DMS114 treated with DMSO at 0.1 percent for 48 hours (cell line): ENCODE results near the gene SULT1A2.
"Not testable (repeated sequence)": the region's sequence is repeated elsewhere in the genome, so short reads cannot be mapped to it uniquely, and the experiment has no call there.

ENCODE experiments used
- DNase-seq: peaks from one replicate; lab custom pipeline; 2025; ENCODE audit not compliant: unreplicated experiment; lab: John Stamatoyannopoulos, UW

Gene SULT1A2

DNA sequence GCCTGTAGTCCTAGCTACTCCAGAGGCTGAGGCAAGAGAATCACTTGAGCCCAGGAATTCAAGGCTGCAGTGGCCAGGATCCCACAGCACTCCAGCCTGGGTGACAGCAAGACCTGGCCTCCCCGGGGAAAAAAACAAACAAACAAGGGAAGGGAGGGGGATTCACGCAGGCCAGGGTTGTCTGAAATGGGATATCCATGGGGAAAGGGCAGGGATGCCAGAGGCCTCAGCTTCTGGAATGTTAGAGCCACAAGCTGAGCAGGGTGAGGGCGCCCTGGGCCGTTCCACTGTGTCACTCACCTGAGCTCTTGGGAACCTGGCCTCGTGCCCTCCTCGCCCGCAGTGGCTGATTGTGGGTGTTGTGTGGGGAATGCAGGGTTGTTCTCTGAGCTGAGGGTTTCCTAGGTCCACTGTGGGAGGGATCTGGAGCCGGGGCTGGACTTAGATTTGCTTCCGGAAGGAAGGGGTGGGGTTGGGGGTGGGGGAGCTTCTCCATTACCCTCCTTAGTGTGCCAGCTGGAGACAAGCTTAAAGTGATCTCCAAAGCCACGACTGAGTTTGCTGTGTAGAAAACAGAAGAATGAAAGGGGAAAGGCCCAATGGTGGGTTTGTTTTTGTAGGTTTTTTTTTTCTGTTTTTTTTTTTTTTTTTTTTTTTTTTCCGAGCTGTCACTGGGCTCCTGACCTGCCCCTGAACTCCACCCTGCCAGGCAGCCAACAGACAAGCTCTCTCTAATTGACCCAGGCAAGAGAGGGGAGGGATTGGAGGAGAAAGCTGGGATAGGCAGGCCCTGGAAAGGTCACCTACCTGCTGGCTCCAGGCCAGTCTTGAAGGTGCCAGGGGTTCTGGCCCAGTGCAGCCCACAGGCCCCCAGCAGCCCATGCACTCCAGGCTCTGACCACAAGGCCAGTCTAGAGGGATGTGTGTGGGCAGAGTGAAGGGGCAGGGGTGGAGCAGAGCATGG is 13.1 kb upstream of the SULT1A2 start, which contains the start of gene SULT1A1:
TSS of gene SULT1A1 (minus strand) at position 414 of the 964 bp plus-strand sequence. CDS start 1,189 bp downstream, outside the sequence.
- no peak for DNase-seq

DNA sequence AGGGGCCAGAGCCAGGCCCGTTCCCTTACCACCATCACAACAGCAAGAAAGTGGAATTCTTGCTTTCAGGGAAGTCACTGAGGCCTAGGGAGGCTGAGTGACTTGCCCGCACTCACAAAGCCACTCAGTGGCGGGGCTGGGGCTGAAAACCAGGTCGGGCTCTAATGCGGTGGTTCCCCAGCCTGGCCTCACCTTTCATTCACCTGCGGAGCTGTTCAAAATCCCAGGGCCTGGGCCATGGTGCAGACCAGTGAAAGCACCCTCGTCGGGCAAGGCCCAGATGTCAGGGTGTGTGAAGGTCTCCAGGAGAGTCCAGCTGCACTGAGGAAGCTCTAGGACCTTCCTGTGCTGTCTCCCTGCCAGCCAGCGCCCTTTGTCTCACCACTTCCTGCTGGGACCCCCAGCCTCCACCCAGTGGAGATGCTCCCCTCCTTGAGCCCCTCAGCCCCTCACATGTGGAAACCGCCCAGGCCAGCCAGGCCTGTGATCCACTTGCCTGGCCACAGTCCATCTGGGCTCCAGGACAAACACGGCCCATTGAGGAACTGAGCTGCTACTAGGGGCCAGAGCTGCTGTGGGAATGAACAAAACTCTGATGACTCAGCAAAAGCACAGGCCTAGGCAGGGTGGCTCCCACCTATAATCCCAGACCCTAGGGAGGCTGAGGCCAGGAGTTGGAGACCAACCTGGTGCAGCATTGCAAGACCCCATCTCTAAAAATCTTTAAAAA is 12.2 kb upstream of the SULT1A2 start:
- not testable (repeated sequence) for DNase-seq

DNA sequence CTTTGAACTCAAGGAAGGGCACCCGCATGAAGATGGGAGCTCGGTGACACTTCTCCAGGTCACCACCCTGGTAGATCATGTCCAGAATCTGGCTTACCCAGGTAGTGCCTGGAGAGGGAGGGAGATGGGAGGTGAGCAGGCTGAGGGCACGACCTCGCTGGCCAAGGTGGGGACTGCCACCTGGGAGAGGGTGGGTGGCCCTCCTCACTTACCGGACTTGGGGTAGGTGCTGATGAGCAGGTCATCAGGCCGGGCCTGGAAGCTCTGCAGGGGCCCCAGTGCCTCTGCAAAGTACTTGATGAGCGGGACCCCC is 11.6 kb upstream of the SULT1A2 start:
- DNase-seq, result not testable (repeated sequence)

DNA sequence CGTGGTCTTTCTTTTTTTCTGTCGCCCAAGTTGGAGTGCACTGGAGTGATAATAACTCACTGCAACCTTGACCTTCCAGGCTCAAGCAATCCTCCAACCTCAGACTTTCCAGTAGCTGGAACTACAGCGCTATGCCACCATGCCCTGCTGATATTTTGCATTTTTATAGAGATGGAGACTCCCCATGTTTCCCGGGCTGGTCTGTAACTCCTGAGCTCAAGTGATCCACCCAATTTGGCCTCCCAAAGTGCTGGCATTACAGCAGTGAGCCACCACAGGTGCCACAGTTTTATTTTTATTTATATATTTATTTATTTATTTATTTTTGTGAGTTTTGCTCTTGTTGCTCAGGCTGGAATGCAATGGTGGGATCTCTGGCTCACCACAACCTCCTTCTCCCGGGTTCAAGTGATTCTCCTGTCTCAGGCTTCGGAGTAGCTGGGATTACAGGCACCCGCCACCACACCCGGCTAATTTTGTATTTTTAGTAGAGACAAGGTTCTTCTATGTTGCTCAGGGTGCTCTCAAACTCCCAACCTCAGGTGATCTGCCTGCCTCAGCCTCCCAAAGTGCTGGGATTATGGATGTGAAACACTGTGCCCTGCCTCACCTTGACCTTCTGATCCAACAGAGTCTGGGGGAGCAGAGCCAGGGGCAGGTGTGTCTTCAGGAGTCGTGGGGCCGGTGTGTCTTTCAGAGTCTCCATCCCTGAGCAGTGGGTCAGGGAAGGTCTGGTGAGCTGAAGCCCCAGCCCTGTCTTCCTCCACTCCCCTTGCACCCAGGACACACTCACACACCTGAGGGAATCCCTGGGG is 11.0 kb upstream of the SULT1A2 start:
- DNase-seq, result not testable (repeated sequence)

DNA sequence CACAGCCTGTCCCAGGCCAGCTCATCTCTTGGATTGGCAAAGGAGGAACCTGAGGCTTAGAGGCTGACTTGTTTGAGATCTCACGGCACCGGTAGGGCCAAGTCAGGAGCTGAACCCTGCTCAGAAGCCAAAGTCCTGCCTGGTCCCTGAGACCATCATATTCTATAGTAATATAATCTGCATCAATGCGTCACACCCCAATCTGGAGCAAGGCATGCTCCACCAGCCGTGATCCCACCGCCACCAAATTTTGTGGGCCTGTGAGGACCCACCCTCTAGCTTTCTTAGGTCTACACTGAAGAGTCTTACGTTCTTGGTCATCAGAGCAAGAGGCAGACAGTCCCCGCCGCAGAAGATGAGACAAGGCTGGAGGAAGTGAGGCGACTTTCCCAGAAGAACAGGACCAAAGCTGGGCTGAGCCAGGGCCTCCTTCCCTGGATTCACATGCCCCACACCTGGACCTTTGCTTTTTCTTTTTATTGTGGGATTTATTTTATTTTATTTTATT is 10.3 kb upstream of the SULT1A2 start:
- DNase-seq, result no peak

DNA sequence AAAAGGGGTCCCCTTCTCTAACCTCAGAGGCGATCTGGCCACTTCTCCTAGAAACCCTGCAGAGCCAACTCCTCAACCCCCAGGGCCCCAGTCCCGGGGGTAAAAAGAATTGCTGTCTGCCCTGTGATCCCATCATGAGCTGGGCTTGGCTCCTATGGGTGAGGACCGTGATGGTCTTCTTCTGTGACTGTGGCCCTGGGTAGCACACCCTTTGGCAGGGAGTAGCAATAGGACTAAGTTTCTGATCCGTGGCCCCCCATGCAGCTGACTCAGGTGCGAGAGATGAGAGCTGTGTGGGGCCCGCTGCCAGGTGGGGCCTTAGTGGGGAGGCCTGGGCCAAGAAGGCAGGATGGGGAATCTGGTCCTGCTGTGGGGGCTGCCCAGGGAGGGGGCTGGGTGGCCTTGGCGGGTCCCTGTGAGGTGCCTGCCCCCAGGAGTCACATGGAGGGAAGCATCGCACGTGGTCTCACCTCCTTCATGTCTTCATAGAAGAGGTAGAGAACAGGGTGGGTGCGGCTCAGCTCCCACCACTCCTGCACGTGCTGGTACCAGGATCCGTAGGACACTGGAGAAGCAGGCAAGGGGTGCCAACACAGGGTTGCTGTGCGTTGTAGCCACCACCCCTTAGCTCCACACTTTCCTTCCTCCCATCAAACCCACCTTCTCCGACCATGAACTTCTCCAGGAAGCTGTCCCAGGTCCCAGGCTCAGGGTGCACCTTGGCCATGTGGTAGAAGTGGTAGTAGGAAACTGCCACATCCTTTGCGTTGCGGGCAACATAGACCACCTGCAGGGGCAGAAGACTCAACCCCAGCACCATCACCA is 9.7 kb upstream of the SULT1A2 start:
- no peak for DNase-seq

DNA sequence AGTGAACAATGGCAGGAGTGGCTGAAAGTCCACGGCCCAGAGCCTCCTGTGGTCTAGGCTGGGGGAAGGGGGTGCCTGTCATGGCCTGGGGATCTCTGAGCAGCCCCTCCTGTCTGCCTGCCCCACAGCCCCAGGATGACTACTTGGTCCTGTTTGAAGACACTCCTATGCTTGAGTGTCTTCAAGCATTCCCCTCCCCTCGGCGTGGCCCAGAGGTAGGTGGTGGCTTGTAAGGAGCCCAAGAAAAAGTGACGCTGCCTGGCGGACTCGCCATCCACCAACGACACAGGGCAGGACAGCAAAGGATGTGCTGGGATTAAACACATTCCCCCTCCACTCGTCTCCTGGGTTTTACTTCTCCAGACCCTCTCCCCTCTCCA is 7.3 kb upstream of the SULT1A2 start:
- no peak for DNase-seq

DNA sequence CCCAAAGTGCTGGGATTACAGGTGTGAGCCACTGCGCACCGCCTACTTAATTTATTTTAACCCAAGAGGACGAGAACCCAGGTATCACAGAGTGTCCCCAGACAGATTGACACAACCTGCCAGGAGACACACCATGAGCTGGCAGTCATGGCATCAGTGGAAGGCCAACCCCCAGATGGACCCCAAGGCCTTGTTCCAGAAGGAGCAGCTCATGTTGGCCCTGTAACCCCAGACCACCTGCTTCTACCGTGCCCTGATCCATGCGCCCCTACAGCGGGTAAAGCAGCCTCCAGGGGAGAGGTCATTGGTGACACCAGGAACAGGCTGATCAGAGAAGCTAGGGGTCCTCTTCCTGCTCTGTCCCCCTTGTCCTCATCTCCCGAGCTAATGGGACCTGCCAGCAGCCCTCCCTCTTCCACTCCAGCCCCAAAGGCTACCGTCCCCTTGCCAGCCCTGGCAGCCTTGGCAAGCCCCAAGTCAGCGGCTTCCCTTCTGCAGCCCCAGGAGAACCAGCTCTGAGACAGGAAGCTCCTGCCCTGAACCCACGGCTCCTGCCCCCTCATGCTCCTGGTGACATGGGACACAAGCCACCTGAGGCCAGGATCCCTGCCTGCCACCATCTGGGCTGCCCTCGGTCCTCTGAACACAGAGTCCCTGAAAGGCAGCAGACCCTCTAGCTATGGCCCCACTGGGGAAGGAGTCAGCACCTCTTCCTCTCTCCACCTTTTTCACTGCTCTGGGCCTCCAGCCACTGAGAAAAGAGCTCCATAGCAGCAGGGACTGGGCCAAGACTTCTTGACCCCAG is 6.7 kb upstream of the SULT1A2 start:
- no peak for DNase-seq

DNA sequence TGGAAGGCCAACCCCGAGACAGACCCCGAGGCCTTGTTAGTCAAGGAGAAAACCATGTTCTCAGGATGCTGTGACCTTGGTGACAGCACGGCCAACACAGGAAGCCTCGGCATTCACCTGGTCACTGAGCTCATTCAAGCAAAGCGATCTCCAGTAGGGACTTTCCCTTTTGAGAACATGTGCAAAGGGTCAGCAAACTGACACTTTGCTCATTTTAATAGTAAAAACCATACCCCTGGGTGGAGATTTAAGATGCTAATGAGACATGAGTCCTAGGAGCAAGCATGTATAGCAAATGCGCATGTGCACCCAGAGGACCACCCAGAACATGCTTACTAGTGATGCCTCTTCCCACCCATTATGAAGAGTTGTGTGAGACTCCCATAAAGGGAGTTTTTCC is 5.7 kb upstream of the SULT1A2 start:
- DNase-seq, result no peak

DNA sequence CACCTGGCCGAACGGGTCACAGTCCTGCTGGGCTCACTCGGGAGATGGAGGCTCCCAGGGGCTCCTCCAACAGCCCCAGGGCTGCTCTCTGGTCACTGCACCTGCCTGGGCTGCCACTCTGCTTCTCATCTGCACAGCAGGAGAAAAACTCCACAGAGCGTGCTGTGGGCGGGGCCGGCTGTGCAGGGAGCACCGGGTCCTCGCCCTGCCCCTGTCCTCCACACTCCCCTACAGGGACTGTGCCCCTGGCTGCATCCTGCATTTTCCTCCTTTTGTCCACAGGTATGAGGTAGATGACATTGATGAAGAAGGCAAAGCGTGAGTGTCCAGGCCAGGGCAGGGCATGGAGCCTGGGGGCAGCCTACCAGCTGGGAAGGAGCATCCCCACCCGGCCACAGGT is 5.2 kb upstream of the SULT1A2 start:
- DNase-seq, result not testable (repeated sequence)

DNA sequence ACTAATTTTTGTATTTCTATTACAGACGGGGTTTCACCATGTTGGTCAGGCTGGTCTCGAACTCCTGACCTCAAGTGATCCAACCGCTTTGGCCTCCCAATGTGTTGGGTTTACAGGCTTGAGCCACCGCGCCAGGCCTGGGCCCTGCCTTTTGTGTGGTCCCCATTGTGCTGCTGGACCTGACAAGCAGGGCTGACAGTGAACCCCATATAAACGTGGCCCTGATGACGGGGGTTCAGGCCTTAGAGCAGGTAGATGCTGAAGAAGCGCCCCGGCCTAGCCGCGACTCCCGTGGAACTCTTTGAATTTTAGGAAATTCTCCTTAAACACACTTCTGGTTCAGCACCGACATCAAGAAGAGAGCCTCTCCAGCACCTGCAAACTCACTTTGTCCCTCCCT is 4.7 kb upstream of the SULT1A2 start:
- not testable (repeated sequence) for DNase-seq

DNA sequence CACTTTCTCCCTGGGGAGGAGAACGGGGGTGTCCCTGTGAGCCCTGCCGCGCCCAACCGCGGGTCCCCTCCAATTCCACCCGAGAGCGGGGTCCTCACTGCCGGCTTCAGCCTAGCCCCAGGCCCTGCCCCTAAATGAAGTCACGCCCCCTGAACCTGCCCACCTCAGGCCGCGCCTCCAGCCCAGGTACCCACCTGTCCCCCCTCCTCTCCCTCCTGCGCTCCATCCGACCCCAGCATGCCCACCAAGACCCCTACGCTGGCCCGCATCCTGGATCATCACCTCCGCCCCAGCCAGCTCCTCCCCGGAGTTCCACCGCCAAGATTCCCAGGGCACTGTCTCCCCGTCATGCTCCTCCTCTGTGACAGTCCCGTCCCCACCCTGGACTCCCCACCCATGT is 4.1 kb upstream of the SULT1A2 start:
- not testable (repeated sequence) for DNase-seq

DNA sequence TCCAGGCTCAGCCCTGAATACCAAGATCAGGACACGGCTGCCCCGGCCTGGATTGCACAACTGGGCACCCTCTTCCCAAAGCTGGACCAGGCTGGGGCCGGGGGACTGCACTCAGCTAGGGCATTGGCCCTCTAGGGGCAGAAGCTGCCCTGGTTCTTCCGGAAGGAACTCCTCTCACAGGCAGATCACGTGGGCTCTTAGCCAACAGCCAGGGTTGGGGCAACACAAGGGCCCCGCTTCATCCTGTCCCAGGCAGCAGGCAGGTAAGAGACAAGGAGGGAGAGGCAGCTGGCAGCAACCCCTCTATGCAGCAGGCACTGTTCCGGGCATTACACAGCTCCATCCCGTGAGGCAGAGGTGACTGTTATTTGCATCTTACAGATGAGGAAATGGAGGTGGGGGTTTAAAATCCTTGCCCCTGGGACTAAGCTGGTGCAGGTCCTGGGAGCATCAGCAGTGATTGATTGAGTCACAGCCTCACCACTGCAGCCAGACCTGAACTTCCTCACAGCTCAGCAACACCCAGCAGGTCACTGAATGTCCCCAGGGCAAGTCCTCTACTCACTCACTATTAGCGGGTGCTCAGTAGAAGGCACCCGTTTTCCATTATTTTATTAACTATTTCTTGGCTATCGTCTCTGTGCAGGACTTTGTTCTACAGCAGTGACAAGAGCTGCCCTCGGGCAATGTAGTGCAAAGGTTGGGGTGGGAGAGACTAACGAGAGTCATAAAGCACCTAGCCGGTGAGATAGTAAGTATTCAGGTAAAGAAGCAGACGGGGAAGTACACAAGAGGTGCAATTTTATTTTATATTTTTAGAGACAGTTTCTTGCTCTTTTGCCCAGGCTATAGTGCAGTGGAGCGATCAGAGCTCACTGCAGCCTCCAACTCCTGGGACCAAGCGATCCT is 2.8 kb upstream of the SULT1A2 start:
- not testable (repeated sequence) for DNase-seq

DNA sequence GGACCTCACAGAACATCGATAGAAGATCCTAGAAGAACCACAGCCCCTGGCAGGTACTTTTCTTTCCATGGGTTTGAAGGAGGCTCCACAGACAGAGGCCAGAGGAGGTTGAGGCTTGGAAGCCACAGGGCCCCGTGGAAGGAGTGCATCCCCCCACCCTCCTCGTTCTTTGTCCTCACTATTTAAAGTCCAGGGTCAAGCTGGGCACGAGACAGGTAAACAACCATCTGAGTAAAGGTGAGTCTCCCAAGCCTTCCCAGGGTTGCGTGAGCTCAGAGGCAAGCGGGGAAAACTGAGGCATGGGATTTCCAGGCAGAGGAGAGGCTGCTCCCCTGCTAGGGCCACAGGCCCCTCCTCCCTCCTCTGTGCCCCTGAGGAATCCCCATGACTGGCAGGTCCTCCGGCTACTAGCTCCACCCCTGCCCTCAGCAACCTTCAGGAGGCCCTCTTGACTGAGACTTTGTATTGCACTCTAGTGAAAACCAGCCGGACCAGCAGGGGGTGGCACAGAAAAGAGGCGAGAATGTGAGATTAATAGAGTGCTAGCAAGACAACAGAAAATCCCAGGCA is 927 bp upstream of the SULT1A2 start:
- DNase-seq, result no peak

DNA sequence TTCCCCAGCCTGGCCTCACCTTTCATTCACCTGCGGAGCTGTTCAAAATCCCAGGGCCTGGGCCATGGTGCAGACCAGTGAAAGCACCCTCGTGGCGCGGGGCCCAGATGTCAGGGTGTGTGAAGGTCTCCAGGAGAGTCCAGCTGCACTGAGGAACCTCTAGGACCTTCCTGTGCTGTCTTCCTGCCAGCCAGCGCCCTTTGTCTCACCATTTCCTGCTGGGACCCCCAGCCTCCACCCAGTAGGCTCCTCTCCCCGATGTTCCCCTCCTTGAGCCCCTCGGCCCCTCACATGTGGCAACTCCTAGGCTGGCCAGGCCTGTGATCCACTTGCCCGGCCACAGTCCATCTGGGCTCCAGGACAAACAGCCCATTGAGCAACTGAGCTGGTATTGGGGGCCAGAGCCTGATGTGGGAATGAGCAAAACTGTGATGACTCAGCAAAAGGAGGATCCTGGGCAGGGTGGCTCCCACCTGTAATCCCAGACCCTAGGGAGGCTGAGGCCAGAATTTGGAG is 677 bp downstream of the SULT1A2 start:
- DNase-seq, result no peak

DNA sequence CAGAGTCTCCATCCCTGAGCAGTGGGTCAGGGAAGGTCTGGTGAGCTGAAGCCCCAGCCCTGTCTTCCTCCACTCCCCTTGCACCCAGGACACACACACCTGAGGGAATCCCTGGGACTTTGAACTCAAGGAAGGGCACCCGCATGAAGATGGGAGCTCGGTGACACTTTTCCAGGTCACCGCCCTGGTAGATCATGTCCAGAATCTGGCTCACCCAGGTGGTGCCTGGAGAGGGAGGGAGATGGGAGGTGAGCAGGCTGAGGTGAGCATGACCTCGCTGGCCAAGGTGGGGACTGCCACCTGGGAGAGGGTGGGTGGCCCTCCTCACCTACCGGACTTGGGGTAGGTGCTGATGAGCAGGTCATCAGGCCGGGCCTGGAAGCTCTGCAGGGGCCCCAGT is 1.4 kb downstream of the SULT1A2 start:
- not testable (repeated sequence) for DNase-seq

DNA sequence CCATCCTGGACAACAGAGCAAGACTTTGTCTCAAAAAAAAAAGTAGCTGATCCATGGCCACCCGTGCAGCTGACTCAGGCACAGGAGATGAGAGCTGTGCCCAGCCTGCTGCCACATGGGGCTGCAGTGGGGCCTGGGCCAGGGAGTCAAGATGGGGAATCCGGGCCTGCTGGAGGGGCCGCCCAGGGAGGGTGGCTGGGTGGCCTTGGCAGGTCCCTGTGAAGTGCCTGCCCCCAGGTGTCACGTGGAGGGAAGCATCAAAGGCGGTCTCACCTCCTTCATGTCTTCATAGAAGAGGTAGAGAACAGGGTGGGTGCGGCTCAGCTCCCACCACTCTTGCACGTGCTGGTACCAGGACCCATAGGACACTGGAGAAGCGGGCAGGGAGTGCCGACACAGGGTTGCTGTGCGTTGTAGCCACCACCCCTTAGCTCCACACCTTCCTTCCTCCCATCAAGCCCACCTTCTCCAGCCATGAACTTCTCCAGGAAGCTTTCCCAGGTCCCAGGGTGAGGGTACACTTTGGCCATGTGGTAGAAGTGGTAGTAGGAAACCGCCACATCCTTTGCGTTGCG is 3.8 kb downstream of the SULT1A2 start:
- DNase-seq, result no peak
